GM12878 (cell line): Measurements from ENCODE around the gene RGS6. TPM values are rescaled to one million over a fixed set of nuclear protein-coding genes. Genes with fewer than 3 reads are reported as not detected.

Source experiments
- ATAC-seq: fragments of 200-7000 bp; cut with Tn5 transposase; 3 replicates; pipeline ENCODE4 v1.9.1; 2020; ENCODE audit warnings: mild to moderate bottlenecking, moderate library complexity
- BruUV-seq: library from RNA; stranded (reverse); fragments of 400-500 nt; replicated peaks from 2 replicates; lab custom pipeline; 2021; lab: Mats Ljungman, UMichigan
- CTCF ChIA-PET: fragments of 300-600 bp; sonication (Branson Sonifier 250); formaldehyde crosslinking; extraction: SDS; loops from one replicate; lab custom pipeline; 2021; ENCODE audit warnings: inconsistent platforms; lab: Yijun Ruan, JAX
- POLR2A ChIA-PET: fragments of 350-600 bp; formaldehyde crosslinking; extraction: SDS; loops from one replicate; lab custom pipeline; 2021; ENCODE audit warnings: inconsistent platforms; lab: Charles Lee
- RAD21 ChIA-PET: fragments of 300-600 bp; sonication (Branson Sonifier 250); formaldehyde crosslinking; loops from one replicate; lab custom pipeline; 2023; ENCODE audit warnings: antibody characterized with exemption; ENCODE audit not compliant: unreplicated experiment; lab: Charles Lee
- SMC1A ChIA-PET: fragments of 300-600 bp; sonication (Branson Sonifier 250); formaldehyde crosslinking; loops from one replicate; lab custom pipeline; 2023; ENCODE audit not compliant: unreplicated experiment, uncharacterized antibody; lab: Charles Lee
- DNase-seq: peaks from one replicate; pipeline ENCODE4 v3.0.0-alpha.2; 2011; ENCODE audit warnings: low read depth, low spot score
- FAIRE-seq: peaks from 3 replicates; lab custom pipeline; 2011; peaks lifted over from hg19 to GRCh38; lab: Jason Lieb, UNC
- H2AFZ ChIP-seq: 2 replicates; pipeline ENCODE4 v1.6.0; 2011; ENCODE audit warnings: low read depth, low read length, control low read depth; ENCODE audit not compliant: control insufficient read depth
- H3K27ac ChIP-seq: 2 replicates; pipeline ENCODE4 v1.5.1; 2011; ENCODE audit warnings: control low read depth; ENCODE audit not compliant: control insufficient read depth, insufficient read depth
- H3K27me3 ChIP-seq, 2 experiments: replicated peaks in 1 of 2; 2 replicates each; pipeline versions ENCODE4 v1.6.0 to v1.6.1; 2011; ENCODE audit warnings: low read length in 1 of 2; ENCODE audit not compliant: control insufficient read depth in 2 of 2, insufficient read depth in 2 of 2
- H3K36me3 ChIP-seq, 2 experiments: 2 replicates each; pipeline ENCODE4 v1.5.1; 2011; ENCODE audit warnings: low read length in 1 of 2; ENCODE audit not compliant: control insufficient read depth in 2 of 2, insufficient read depth in 2 of 2
- H3K4me1 ChIP-seq: 2 replicates; pipeline ENCODE4 v1.6.1; 2011; ENCODE audit warnings: mild to moderate bottlenecking, low read length, moderate library complexity, mixed read lengths; ENCODE audit not compliant: control insufficient read depth, insufficient read depth
- H3K4me2 ChIP-seq: 2 replicates; pipeline ENCODE4 v1.6.0; 2011; ENCODE audit warnings: control low read depth; ENCODE audit not compliant: control insufficient read depth, insufficient read depth
- H3K4me3 ChIP-seq: fragments of 200-600 bp; sonication (generic); 2 replicates; pipeline ENCODE4 v1.5.1; 2016
- H3K79me2 ChIP-seq: 2 replicates; pipeline ENCODE4 v1.6.0; 2011; ENCODE audit warnings: low read length; ENCODE audit not compliant: control insufficient read depth, insufficient read depth
- H3K9ac ChIP-seq: 2 replicates; pipeline ENCODE4 v1.8.0; 2011; ENCODE audit warnings: low read length, control low read depth, mixed read lengths; ENCODE audit not compliant: control insufficient read depth, insufficient read depth
- H3K9me3 ChIP-seq: replicated peaks from 3 replicates; pipeline ENCODE4 v1.5.1; 2011; ENCODE audit warnings: mild to moderate bottlenecking, low read length; ENCODE audit not compliant: control insufficient read depth, insufficient read depth
- H4K20me1 ChIP-seq: 2 replicates; pipeline ENCODE4 v1.6.0; 2011; ENCODE audit not compliant: control insufficient read depth, insufficient read depth
- CBFB ChIP-seq: IDR thresholded peaks from 2 replicates; pipeline ENCODE4 v1.6.1; 2016; ENCODE audit warnings: antibody characterized with exemption, low read depth
- GATAD2B ChIP-seq: fragments of 450-650 bp; conservative IDR thresholded peaks from 2 replicates; pipeline ENCODE4 v1.6.1; 2017; ENCODE audit warnings: low read depth, mild to moderate bottlenecking, moderate library complexity
- JUNB ChIP-seq: IDR thresholded peaks from 2 replicates; pipeline ENCODE4 v1.6.1; 2016; ENCODE audit warnings: antibody characterized with exemption, mild to moderate bottlenecking
- JUND ChIP-seq: IDR thresholded peaks from 2 replicates; pipeline ENCODE4 v1.6.1; 2012; ENCODE audit warnings: low read depth, mild to moderate bottlenecking, low read length, improper control_type of control experiment, moderate library complexity
- MTA2 ChIP-seq: fragments of 450-650 bp; IDR thresholded peaks from 2 replicates; pipeline ENCODE4 v1.6.1; 2016; ENCODE audit warnings: low read depth, mild to moderate bottlenecking, moderate library complexity
- MXI1 ChIP-seq: fragments of 150-350 bp; IDR thresholded peaks from 2 replicates; pipeline ENCODE4 v1.6.1; 2011; ENCODE audit warnings: low read depth, mild to moderate bottlenecking, inconsistent platforms, low read length, improper control_type of control experiment
- NFYB ChIP-seq: IDR thresholded peaks from 2 replicates; pipeline ENCODE4 v1.6.1; 2011; ENCODE audit warnings: low read depth, mild to moderate bottlenecking, low read length, improper control_type of control experiment, moderate library complexity; ENCODE audit not compliant: insufficient read depth
- PAX5 ChIP-seq: IDR thresholded peaks from 2 replicates; pipeline ENCODE4 v1.6.1; 2011; ENCODE audit warnings: low read depth, low read length, borderline replicate concordance
- SIN3A ChIP-seq: IDR thresholded peaks from 2 replicates; pipeline ENCODE4 v1.6.1; 2012; ENCODE audit warnings: low read depth, low read length, improper control_type of control experiment
- ZBTB33 ChIP-seq: fragments of 450-650 bp; IDR thresholded peaks from 2 replicates; pipeline ENCODE4 v1.6.1; 2017; ENCODE audit warnings: mild to moderate bottlenecking
- ZNF24 ChIP-seq: fragments of 450-650 bp; IDR thresholded peaks from 2 replicates; pipeline ENCODE4 v1.6.1; 2017; ENCODE audit warnings: antibody characterized with exemption, mild to moderate bottlenecking
- ZNF687 ChIP-seq: fragments of 450-650 bp; IDR thresholded peaks from 2 replicates; pipeline ENCODE4 v1.6.1; 2017; ENCODE audit warnings: mild to moderate bottlenecking, moderate library complexity
- WGBS: methylation state at CpG from one replicate; pipeline ENCODE4 v1.1.6; 2016; ENCODE audit warnings: low lambda C conversion rate; ENCODE audit not compliant: insufficient replicate concordance, insufficient coverage; ENCODE audit errors: missing lambda C conversion rate; 5-methylcytosine and 5-hydroxymethylcytosine counted together
- in situ Hi-C: fragments of 300-500 bp; cut with MboI; formaldehyde crosslinking; loops from 9 replicates; pipeline ENCODE4 v1.14.3; 2018; ENCODE audit warnings: mixed read lengths
- intact Hi-C: fragments of 100-400 bp; cut with micrococcal nuclease; formaldehyde crosslinking; loops from one replicate; pipeline ENCODE4 v1.14.2; 2022; ENCODE audit not compliant: unreplicated experiment
- polyA plus RNA-seq, 11 experiments: library from polyadenylated mRNA; depleted of rRNA in 4 of 11; unstranded in 6 of 11; stranded (reverse) in 5 of 11; fragments of >200 nt; fragmentation: Nextera tagmentation in 4 of 11; fragmentation: Illumina TruSeq in 1 of 11; extraction: Ambion mirVana in 4 of 11; extraction: Trizol in 1 of 11; gene quantifications; 1 replicate in 1 of 11; 2 replicates in 10 of 11; pipeline versions ENCODE4 v1.2.1 to v1.2.3, GENCODE V29; 2011 to 2016; ENCODE audit warnings: inconsistent platforms in 2 of 11, missing spikeins in 2 of 11, low read depth in 1 of 11
- total RNA-seq, 4 experiments: library from RNA; depleted of rRNA in 3 of 4; stranded (reverse); fragments of >200 nt in 3 of 4; fragmentation: Illumina TruSeq in 1 of 4; extraction: Trizol in 1 of 4; gene quantifications; 2 replicates each; pipeline versions ENCODE4 v1.2.1 to v1.2.3, GENCODE V29; 2013 to 2021

Gene RGS6
- total and polyA plus RNA-seq, 10 of the 15 experiments (the other 5 are each of a cell fraction or from before 2014, with no cell fraction given), result 3.9 to 18.1 (median 12.4) TPM

- ChIA-PET POLR2A (no interaction called here), CTCF (interaction anchor here (1.0 to 1.3 kb wide), 4 partner anchors 10 to 345 kb away, joined by 3 to 5 read pairs (median 4); no protein-coding TSS in a partner anchor), RAD21 (interaction anchor here (1.0 to 1.6 kb wide), 3 partner anchors 17 to 44 kb away, joined by 3 to 4 read pairs (median 3); no protein-coding TSS in a partner anchor), SMC1A (interaction anchor here (0.6 to 1.5 kb wide), 4 partner anchors 11 to 423 kb away, joined by 3 to 5 read pairs (median 4); no protein-coding TSS in a partner anchor)
- BruUV-seq, result no TSS peak
- no peak overlapping the region for H2AFZ ChIP-seq
- no peaks in the 10 kb centered on the region for H3K36me3 ChIP-seq
- H3K79me2 ChIP-seq, result no peaks in the 10 kb centered on the region
- FAIRE-seq, result no peak
- no peaks in the 10 kb centered on the region for H3K9me3 ChIP-seq
- H3K4me3 ChIP-seq, result no peak overlapping the region
- no peaks in the 10 kb centered on the region for H3K4me1 ChIP-seq
- H3K27me3 ChIP-seq, result no peaks in the 10 kb centered on the region
- no peaks in the 10 kb centered on the region for H4K20me1 ChIP-seq
- TF ChIP-seq MXI1, result no peak
- TF ChIP-seq NFYB, result no peak
- TF ChIP-seq JUNB, result no peak
- no peak for TF ChIP-seq ZNF24
- no peak for TF ChIP-seq ZNF687
- no peak for TF ChIP-seq PAX5
- TF ChIP-seq MTA2, result no peak
- TF ChIP-seq CBFB, result no peak
- TF ChIP-seq GATAD2B, result no peak
- TF ChIP-seq SIN3A, result no peak
- TF ChIP-seq ZBTB33, result no peak
- TF ChIP-seq JUND, result no peak
- no peak for ATAC-seq
- 61% methylated on average over 6 of the region's 6 CpGs for WGBS
- no peak overlapping the region for H3K4me2 ChIP-seq
- intact Hi-C loops, result no loop called here
- no peak for DNase-seq
- H3K27ac ChIP-seq, result no peak overlapping the region
- in situ Hi-C loops, result no loop called here
- no peak overlapping the region for H3K9ac ChIP-seq
These were observed 627.5 kb downstream of the RGS6 start for GRCh38 chr14:72559669-72560255.
